ENCODE results near the gene DGKH.

The DGKH gene

DNA sequence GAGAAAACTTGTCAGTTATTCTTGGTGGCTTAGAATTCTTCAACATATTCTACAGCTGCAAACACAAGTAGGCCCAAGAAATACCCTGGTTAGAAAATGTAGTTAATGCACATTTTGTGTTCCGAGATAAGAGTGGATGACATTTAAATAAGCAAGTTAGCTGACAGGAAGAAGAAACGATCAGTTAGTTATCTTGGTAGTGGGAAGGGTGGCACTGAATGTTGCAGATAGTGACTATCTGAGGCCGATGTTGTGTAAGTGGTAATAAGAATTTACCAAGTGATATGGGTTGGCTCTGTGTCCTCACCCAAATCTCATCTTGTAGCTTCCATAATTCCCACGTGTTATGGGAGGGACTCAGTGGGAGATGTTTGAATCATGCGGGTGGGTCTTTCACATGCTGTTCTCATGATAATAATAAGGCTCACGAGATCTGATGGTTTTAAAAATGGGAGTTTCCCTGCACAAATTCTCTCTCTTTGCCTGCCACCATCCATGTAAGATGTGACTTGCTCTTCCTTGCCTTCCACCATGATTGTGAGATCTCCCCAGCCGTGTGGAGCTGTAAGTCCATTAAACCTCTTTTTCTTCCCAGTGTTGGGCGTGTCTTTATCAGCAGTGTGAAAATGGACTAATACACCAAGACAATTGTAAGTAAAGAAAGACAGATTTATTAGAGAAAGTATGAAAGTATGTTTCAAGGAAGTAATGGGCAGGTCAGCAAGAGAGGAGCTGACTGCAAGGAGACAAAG lies 212.6 kb downstream of the DGKH start:
- DNase-seq: no peak
- no peaks in the 10 kb centered on the region for H3K4me1 ChIP-seq (ENCODE audit: control insufficient read depth, insufficient read depth, low read length, poor library complexity, severe bottlenecking)
- no peak overlapping the region for H3K4me3 ChIP-seq (ENCODE audit: insufficient read depth, low read depth, low read length, poor library complexity, severe bottlenecking)
- H3K27me3 ChIP-seq (replicated peaks; ENCODE audit: control insufficient read depth, insufficient read depth, low read length, poor library complexity, severe bottlenecking): no peaks in the 10 kb centered on the region
- no peaks in the 10 kb centered on the region for H3K36me3 ChIP-seq (ENCODE audit: control insufficient read depth, insufficient read depth, low read length)
- no peak overlapping the region for H3K27ac ChIP-seq (ENCODE audit: insufficient read depth, low read length, poor library complexity, severe bottlenecking)
- no peaks in the 10 kb centered on the region for H3K9me3 ChIP-seq (ENCODE audit: control insufficient read depth, low read length)

DNA sequence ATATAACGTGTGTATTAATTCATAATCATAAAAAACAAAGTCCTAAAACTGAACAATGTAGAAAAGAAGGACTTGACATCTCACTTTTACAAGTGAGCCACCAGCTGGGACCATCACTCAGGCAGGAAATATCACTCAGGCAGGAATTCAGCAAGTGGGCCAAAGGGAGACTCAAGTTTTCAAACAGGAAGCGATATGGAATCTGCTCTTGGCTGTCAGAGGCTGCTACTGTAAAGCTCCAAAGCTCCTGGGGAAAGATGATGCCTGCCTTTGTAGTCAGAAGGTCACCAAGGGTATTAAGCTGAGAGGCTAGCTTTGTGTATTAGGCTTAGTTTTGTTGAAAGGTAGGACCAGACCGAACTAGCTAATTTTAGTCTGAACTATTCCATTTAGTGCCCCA lies 218.0 kb downstream of the DGKH start:
- Histone ChIP-seq H3K27me3 (replicated peaks; ENCODE audit: control insufficient read depth, insufficient read depth, low read length, poor library complexity, severe bottlenecking) (no peaks in the 10 kb centered on the region), H3K9me3 (ENCODE audit: control insufficient read depth, low read length) (no peaks in the 10 kb centered on the region), H3K4me1 (ENCODE audit: control insufficient read depth, insufficient read depth, low read length, poor library complexity, severe bottlenecking) (no peaks in the 10 kb centered on the region), H3K27ac (ENCODE audit: insufficient read depth, low read length, poor library complexity, severe bottlenecking) (no peak overlapping the region), H3K4me3 (ENCODE audit: insufficient read depth, low read depth, low read length, poor library complexity, severe bottlenecking) (no peak overlapping the region), H3K36me3 (ENCODE audit: control insufficient read depth, insufficient read depth, low read length) (no peaks in the 10 kb centered on the region)
- DNase-seq: no peak

DNA sequence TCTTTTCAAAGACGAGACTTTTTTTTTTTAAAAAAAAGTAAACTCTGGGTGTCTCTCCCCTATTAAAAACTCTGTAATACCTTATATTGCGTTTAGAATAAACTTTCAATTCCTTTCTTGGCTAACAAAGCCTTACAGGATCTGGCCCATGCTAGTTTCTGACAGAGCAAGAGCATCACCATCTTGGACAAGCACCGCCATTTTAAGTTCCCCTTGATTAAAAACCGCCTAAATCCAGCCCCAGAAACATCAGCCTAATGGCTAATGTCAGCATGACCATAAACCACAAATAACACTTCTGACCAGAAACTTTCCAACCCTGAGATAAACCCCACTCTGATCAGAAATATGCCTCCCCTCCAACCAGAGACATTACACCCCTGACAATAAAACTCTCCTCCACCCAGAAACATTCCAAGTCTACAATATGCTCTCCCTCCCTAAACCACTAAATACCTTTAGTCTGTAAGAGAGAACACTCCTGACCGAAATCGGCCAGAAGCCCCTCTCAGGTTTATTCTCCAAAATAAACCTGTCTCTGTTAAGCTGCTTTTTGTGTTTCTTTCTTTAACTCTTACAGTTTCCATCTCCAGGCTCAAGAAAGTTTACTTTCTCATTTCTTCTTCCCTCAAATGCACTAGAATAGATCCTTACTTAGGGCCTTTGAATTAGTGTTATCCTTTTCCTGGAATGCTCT lies 221.9 kb downstream of the DGKH start:
- Histone ChIP-seq H3K27ac (ENCODE audit: insufficient read depth, low read length, poor library complexity, severe bottlenecking) (no peak overlapping the region), H3K36me3 (ENCODE audit: control insufficient read depth, insufficient read depth, low read length) (no peaks in the 10 kb centered on the region), H3K9me3 (ENCODE audit: control insufficient read depth, low read length) (no peaks in the 10 kb centered on the region), H3K4me1 (ENCODE audit: control insufficient read depth, insufficient read depth, low read length, poor library complexity, severe bottlenecking) (peaks cover 11% of the 10 kb centered on the region), H3K4me3 (ENCODE audit: insufficient read depth, low read depth, low read length, poor library complexity, severe bottlenecking) (no peak overlapping the region), H3K27me3 (replicated peaks; ENCODE audit: control insufficient read depth, insufficient read depth, low read length, poor library complexity, severe bottlenecking) (no peaks in the 10 kb centered on the region)
- no peak for DNase-seq

DNA sequence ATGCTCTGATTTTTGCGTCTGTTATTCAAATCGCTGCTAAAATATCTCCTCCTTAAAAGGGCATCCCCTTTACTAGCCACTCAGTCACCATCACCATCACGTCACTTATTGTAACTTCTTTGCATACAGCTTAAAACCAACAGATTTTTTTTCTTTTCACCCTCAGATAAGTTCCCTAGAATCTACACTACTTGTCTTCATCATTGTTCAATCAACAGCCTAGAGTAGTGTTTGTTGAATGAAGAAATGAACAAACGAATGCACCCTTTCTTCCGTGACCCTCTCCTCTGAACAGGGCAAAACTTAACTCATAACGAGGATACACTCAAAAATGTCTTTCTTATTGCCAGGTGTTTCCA lies 222.4 kb downstream of the DGKH start:
- H3K27me3 ChIP-seq (replicated peaks; ENCODE audit: control insufficient read depth, insufficient read depth, low read length, poor library complexity, severe bottlenecking): no peaks in the 10 kb centered on the region
- no peak overlapping the region for H3K4me3 ChIP-seq (ENCODE audit: insufficient read depth, low read depth, low read length, poor library complexity, severe bottlenecking)
- H3K27ac ChIP-seq (ENCODE audit: insufficient read depth, low read length, poor library complexity, severe bottlenecking): peak overlapping the region; percentile 85
- H3K36me3 ChIP-seq (ENCODE audit: control insufficient read depth, insufficient read depth, low read length): no peaks in the 10 kb centered on the region
- peaks cover 11% of the 10 kb centered on the region for H3K4me1 ChIP-seq (ENCODE audit: control insufficient read depth, insufficient read depth, low read length, poor library complexity, severe bottlenecking)
- no peaks in the 10 kb centered on the region for H3K9me3 ChIP-seq (ENCODE audit: control insufficient read depth, low read length)
- DNase-seq: no peak

DNA sequence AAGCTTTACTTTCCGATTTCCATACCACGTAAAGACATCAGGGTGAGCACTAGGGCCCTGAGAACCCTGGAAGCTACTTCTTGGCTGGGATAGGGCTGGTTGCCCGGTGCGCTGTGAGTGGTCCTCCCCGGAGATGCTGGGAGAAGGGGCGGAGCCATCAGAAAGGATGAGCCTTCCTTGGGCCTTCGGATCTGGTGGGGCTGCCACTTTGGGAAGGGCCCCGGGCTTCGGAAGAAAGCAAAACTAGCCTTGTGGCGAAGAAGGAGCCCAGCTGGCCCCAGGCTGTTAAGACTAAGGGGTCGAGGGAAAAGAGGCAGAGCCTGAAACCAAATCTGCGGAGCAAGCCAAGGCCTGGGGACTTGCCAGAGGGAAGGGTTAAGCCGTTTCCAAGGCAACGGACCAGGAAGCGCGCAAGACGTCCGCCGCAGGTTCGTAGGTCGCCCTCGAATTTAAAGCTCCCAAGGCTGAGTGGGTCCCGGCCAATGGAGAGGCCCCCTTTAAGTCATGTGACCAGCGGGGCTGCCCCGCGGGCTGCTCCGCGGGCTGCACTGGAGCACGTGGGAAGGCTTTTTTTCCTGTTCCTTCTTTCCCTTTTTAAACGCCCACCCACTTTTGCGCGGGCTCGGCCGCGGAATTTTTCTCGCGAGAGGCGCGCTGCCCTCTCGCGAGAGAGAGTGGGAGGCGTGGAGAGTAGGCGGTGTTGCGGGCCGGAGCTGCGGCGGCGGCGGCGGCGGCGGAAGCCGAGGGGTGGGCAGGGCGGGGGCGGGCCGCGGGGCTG lies 223.1 kb downstream of the DGKH start:
- no peaks in the 10 kb centered on the region for H3K27me3 ChIP-seq (replicated peaks; ENCODE audit: control insufficient read depth, insufficient read depth, low read length, poor library complexity, severe bottlenecking)
- DNase-seq: peak; percentile 93 to 95 (median 94)
- no peaks in the 10 kb centered on the region for H3K9me3 ChIP-seq (ENCODE audit: control insufficient read depth, low read length)
- H3K27ac ChIP-seq (ENCODE audit: insufficient read depth, low read length, poor library complexity, severe bottlenecking): peak overlapping the region; percentile 85
- H3K4me3 ChIP-seq (ENCODE audit: insufficient read depth, low read depth, low read length, poor library complexity, severe bottlenecking): peak overlapping the region; percentile 90
- H3K36me3 ChIP-seq (ENCODE audit: control insufficient read depth, insufficient read depth, low read length): no peaks in the 10 kb centered on the region
- peaks cover 11% of the 10 kb centered on the region for H3K4me1 ChIP-seq (ENCODE audit: control insufficient read depth, insufficient read depth, low read length, poor library complexity, severe bottlenecking)

DNA sequence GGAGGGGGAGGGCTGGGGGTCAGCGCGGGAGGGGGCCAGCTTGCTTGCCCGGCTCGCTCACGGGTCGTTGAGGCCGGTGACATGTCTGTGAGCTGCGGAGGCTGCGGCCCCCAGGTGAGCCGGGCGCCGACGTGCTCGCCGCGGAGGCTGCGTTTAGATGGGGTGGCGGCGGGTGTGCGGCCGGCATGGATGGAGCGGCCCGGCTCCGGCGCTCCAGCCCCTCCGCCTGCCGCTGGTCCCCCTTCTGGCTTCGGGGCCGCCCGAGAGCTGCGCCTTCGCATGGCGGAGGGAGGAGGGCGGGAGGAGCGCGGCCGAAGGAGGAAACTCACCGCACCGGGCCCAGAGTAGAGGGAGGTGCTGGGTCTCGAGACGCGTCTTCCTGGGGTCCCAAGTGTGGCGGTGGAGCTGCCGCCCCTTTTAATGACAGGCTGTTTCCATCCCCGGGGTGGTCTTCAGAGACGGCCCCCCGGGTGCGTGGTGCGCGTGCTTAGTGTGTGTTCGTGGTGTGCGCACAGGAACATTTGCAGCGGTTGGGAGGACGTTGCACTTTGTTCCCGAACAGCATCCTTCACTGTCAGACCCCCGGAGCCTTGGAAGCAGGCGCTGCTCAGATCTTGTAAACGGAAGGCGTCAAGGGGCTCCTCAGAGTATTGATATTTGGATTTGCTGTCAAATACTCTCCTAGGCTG lies 223.8 kb downstream of the DGKH start, which contains the start of gene AKAP11:
TSS of gene AKAP11 (plus strand) at position 38 of the 689 bp plus-strand sequence. CDS start 14,197 bp downstream, outside the sequence.
- Histone ChIP-seq H3K27ac (ENCODE audit: insufficient read depth, low read length, poor library complexity, severe bottlenecking) (peak within 1 kb of the TSS; percentile 85), H3K36me3 (ENCODE audit: control insufficient read depth, insufficient read depth, low read length) (no peaks in the 10 kb centered on the region), H3K27me3 (replicated peaks; ENCODE audit: control insufficient read depth, insufficient read depth, low read length, poor library complexity, severe bottlenecking) (no peaks in the 10 kb centered on the region), H3K4me1 (ENCODE audit: control insufficient read depth, insufficient read depth, low read length, poor library complexity, severe bottlenecking) (peaks cover 11% of the 10 kb centered on the region), H3K9me3 (ENCODE audit: control insufficient read depth, low read length) (no peaks in the 10 kb centered on the region), H3K4me3 (ENCODE audit: insufficient read depth, low read depth, low read length, poor library complexity, severe bottlenecking) (peak within 1 kb of the TSS; percentile 90)
- no peak for DNase-seq

DNA sequence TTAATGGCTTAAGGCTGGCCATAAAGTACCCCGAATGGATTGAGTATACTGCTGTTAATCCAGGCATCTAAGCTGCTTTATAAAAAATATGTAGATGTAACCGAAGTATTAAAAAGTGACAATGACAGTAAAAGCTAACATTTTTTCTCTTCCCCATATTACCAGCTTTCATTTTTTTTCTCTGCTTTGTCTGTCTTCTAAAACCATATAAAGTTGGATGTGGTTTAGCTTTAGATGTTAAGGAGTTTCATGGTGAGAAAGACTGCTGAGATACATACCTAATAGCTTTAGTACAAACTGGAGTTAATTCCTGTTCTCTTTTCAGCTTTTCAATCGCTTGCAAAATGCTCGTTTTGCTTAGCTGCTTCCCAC lies 224.3 kb downstream of the DGKH start:
- Histone ChIP-seq H3K4me1 (ENCODE audit: control insufficient read depth, insufficient read depth, low read length, poor library complexity, severe bottlenecking) (peaks cover 11% of the 10 kb centered on the region), H3K27ac (ENCODE audit: insufficient read depth, low read length, poor library complexity, severe bottlenecking) (peak overlapping the region; percentile 85), H3K9me3 (ENCODE audit: control insufficient read depth, low read length) (no peaks in the 10 kb centered on the region), H3K36me3 (ENCODE audit: control insufficient read depth, insufficient read depth, low read length) (no peaks in the 10 kb centered on the region), H3K4me3 (ENCODE audit: insufficient read depth, low read depth, low read length, poor library complexity, severe bottlenecking) (peak overlapping the region; percentile 90), H3K27me3 (replicated peaks; ENCODE audit: control insufficient read depth, insufficient read depth, low read length, poor library complexity, severe bottlenecking) (no peaks in the 10 kb centered on the region)
- no peak for DNase-seq

DNA sequence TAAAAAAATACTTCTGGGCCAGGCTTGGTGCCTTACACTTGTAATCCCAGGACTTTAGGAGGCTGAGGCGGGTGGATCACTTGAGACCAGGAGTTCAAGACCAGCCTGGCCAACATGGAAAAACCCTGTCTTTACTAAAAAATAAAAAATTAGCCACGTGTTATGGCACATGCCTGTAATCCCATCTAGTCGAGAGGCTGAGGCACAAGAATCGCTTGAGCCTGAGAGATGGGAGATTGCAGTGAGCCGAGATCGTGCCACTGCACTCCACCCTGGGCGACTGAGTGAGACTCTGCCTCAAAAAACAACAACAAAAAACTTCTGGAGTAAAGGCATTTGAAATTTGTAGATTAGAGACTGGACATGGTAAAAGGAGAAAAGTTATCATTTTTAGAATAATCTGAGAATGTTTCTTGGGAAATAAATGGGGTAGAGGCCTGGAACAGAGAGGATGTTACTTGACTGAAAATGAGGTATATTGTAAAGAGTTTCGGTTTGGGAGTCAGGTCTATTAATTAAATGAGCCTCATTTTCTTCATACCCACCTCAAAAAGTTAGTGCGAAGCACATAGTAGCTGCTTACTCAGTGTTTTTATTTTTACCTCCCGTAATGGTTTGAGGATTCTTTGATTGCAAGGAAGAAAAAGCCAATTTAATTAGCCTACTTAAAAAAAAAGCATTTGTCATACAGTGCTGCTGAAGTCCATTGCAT lies 226.1 kb downstream of the DGKH start:
- H3K9me3 ChIP-seq (ENCODE audit: control insufficient read depth, low read length): no peaks in the 10 kb centered on the region
- H3K27ac ChIP-seq (ENCODE audit: insufficient read depth, low read length, poor library complexity, severe bottlenecking): peak overlapping the region; percentile 40
- H3K36me3 ChIP-seq (ENCODE audit: control insufficient read depth, insufficient read depth, low read length): no peaks in the 10 kb centered on the region
- H3K4me1 ChIP-seq (ENCODE audit: control insufficient read depth, insufficient read depth, low read length, poor library complexity, severe bottlenecking): peaks cover 11% of the 10 kb centered on the region
- DNase-seq: no peak
- H3K27me3 ChIP-seq (replicated peaks; ENCODE audit: control insufficient read depth, insufficient read depth, low read length, poor library complexity, severe bottlenecking): no peaks in the 10 kb centered on the region
- no peak overlapping the region for H3K4me3 ChIP-seq (ENCODE audit: insufficient read depth, low read depth, low read length, poor library complexity, severe bottlenecking)

DNA sequence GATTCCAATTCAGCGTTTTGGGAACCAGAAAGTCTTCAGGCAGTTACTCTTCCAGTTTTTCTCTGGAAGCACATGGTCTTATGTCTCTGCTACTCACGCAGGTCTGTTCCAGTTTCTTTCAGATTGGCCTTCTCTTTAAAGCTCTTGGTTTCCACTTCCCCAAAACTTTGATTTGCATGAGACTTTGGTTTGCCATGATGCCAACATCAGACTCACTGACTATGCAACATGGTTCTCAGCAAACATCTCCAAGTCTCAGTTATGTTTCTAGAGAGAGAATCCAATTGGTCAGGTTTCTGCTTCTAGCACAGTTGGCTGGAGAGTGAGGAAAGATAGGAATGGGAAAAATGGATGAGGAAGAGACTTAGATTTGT lies 226.6 kb downstream of the DGKH start:
- H3K4me1 ChIP-seq (ENCODE audit: control insufficient read depth, insufficient read depth, low read length, poor library complexity, severe bottlenecking): peaks cover 11% of the 10 kb centered on the region
- no peak overlapping the region for H3K27ac ChIP-seq (ENCODE audit: insufficient read depth, low read length, poor library complexity, severe bottlenecking)

More for the DNA sequence above, 226.6 kb downstream of the DGKH start:
- no peaks in the 10 kb centered on the region for H3K36me3 ChIP-seq (ENCODE audit: control insufficient read depth, insufficient read depth, low read length)
- H3K27me3 ChIP-seq (replicated peaks; ENCODE audit: control insufficient read depth, insufficient read depth, low read length, poor library complexity, severe bottlenecking): no peaks in the 10 kb centered on the region
- H3K4me3 ChIP-seq (ENCODE audit: insufficient read depth, low read depth, low read length, poor library complexity, severe bottlenecking): no peak overlapping the region
- no peak for DNase-seq
- H3K9me3 ChIP-seq (ENCODE audit: control insufficient read depth, low read length): no peaks in the 10 kb centered on the region

Data from effector memory CD4-positive, alpha-beta T cell (primary cell).